CD14-positive monocyte (primary cell): ENCODE measurements around the gene TBCC. TPM values are rescaled to one million over a fixed set of nuclear protein-coding genes. Genes with fewer than 3 reads are reported as not detected.

Experiments used
- DNase-seq, 3 donors: peaks; one replicate each; pipeline ENCODE4 v3.0.0-alpha.2; 2011 to 2022
- H2AFZ ChIP-seq: 2 replicates; pipeline ENCODE4 v1.6.0; 2012; ENCODE audit warnings: mild to moderate bottlenecking, low read depth, low read length, inconsistent platforms; ENCODE audit not compliant: insufficient read depth, poor library complexity, severe bottlenecking
- H3K27ac ChIP-seq, 2 donors: 1 replicate in 1 of 2; 2 replicates in 1 of 2; pipeline ENCODE4 v1.5.1; 2012 to 2013; ENCODE audit warnings: low read length in 2 of 2, control low read depth in 1 of 2, inconsistent platforms in 1 of 2, low read depth in 1 of 2, mild to moderate bottlenecking in 1 of 2
- H3K27me3 ChIP-seq, 2 donors: one replicate each; pipeline versions ENCODE4 v1.6.0 to v1.6.1; 2011 to 2013; ENCODE audit warnings: low read length in 2 of 2; ENCODE audit not compliant: control insufficient read depth in 2 of 2, insufficient read depth in 2 of 2
- H3K36me3 ChIP-seq, 2 donors: replicated peaks in 1 of 2; 1 replicate in 1 of 2; 2 replicates in 1 of 2; pipeline versions ENCODE4 v1.5.1 to v1.6.1; 2012 to 2013; ENCODE audit warnings: low read length in 2 of 2, control low read depth in 1 of 2, inconsistent platforms in 1 of 2, mild to moderate bottlenecking in 1 of 2; ENCODE audit not compliant: insufficient read depth in 2 of 2, control insufficient read depth in 1 of 2
- H3K4me1 ChIP-seq, 2 donors: 1 replicate in 1 of 2; 2 replicates in 1 of 2; pipeline versions ENCODE4 v1.5.1 to v1.6.1; 2012 to 2013; ENCODE audit warnings: low read length in 2 of 2, control low read depth in 1 of 2, inconsistent platforms in 1 of 2, mild to moderate bottlenecking in 1 of 2, moderate library complexity in 1 of 2; ENCODE audit not compliant: insufficient read depth in 2 of 2, control insufficient read depth in 1 of 2
- H3K4me2 ChIP-seq: replicated peaks from 2 replicates; pipeline ENCODE3; 2012; ENCODE audit warnings: low read length, moderate library complexity, mild to moderate bottlenecking; ENCODE audit not compliant: poor library complexity, severe bottlenecking; ENCODE audit errors: extremely low read depth
- H3K4me3 ChIP-seq, 3 experiments: fragments of 200-600 bp in 1 of 3; sonication (generic) in 1 of 3; replicated peaks in 1 of 3; 1 replicate in 2 of 3; 2 replicates in 1 of 3; pipeline ENCODE4 v1.5.1; 2011 to 2013; ENCODE audit warnings: low read length in 3 of 3, mild to moderate bottlenecking in 3 of 3, control low read depth in 2 of 3, low read depth in 2 of 3, inconsistent platforms in 1 of 3, moderate library complexity in 1 of 3
- H3K79me2 ChIP-seq: 2 replicates; pipeline ENCODE4 v1.6.0; 2012; ENCODE audit warnings: mild to moderate bottlenecking, control low read depth, inconsistent platforms, low read length, moderate library complexity; ENCODE audit not compliant: insufficient read depth
- H3K9ac ChIP-seq: 2 replicates; pipeline ENCODE4 v1.6.0; 2017; ENCODE audit warnings: low read length, mild to moderate bottlenecking; ENCODE audit not compliant: insufficient read depth, poor library complexity, severe bottlenecking
- H3K9me3 ChIP-seq, 2 donors: replicated peaks in 1 of 2; 1 replicate in 1 of 2; 2 replicates in 1 of 2; pipeline versions ENCODE4 v1.5.1 to v1.6.1; 2012 to 2013; ENCODE audit warnings: low read length in 2 of 2, control low read depth in 1 of 2; ENCODE audit not compliant: control insufficient read depth in 1 of 2, insufficient read depth in 1 of 2
- H4K20me1 ChIP-seq: 2 replicates; pipeline ENCODE4 v1.6.0; 2012; ENCODE audit warnings: mild to moderate bottlenecking, low read length, control low read depth, moderate library complexity; ENCODE audit not compliant: insufficient read depth
- H3K27ac Mint-ChIP-seq, 7 donors: one replicate each; pipeline ENCODE4 v1.8.0; 2020; ENCODE audit warnings: mild to moderate bottlenecking in 7 of 7, mixed read lengths in 7 of 7, moderate library complexity in 6 of 7, inconsistent platforms in 2 of 7
- H3K27me3 Mint-ChIP-seq, 3 donors: one replicate each; pipeline ENCODE4 v1.8.0; 2021 to 2022; ENCODE audit warnings: low read depth in 3 of 3, mild to moderate bottlenecking in 3 of 3, mixed read lengths in 3 of 3, moderate library complexity in 3 of 3, inconsistent platforms in 1 of 3
- H3K36me3 Mint-ChIP-seq, 2 donors: one replicate each; pipeline ENCODE4 v1.8.0; 2020; ENCODE audit warnings: mixed read lengths in 2 of 2, inconsistent platforms in 1 of 2, mild to moderate bottlenecking in 1 of 2
- H3K4me1 Mint-ChIP-seq: one replicate; pipeline ENCODE4 v1.8.0; 2020; ENCODE audit warnings: mild to moderate bottlenecking, mixed read lengths
- H3K4me3 Mint-ChIP-seq, 2 donors: one replicate each; pipeline ENCODE4 v1.8.0; 2020; ENCODE audit warnings: mild to moderate bottlenecking in 2 of 2, mixed read lengths in 2 of 2, moderate library complexity in 1 of 2
- H3K9me3 Mint-ChIP-seq, 7 donors: one replicate each; pipeline ENCODE4 v1.8.0; 2020 to 2022; ENCODE audit warnings: mixed read lengths in 7 of 7, mild to moderate bottlenecking in 6 of 7, moderate library complexity in 6 of 7, inconsistent platforms in 2 of 7
- WGBS: methylation state at CpG from one replicate; pipeline ENCODE4 v1.1.5; 2013; ENCODE audit warnings: missing lambda C conversion rate; ENCODE audit not compliant: insufficient coverage; 5-methylcytosine and 5-hydroxymethylcytosine counted together
- intact Hi-C, 2 donors: fragments of 100-400 bp; cut with micrococcal nuclease; formaldehyde crosslinking; loops; one replicate each; pipeline versions ENCODE4 v1.15.0 to v1.15.1; 2023
- polyA minus RNA-seq: library from RNA; depleted of rRNA, polyadenylated mRNA; stranded (reverse); fragments of >200 nt; gene quantifications from 2 replicates; pipeline ENCODE4 v1.2.3, GENCODE V29; 2012
- polyA plus RNA-seq, 3 donors: library from polyadenylated mRNA; depleted of rRNA in 1 of 3; unstranded in 2 of 3; stranded (reverse) in 1 of 3; fragments of 300-500 nt in 2 of 3; fragments of >200 nt in 1 of 3; fragmentation: Illumina TruSeq in 2 of 3; gene quantifications; 1 replicate in 2 of 3; 2 replicates in 1 of 3; pipeline ENCODE4 v1.2.3, GENCODE V29; 2012 to 2021
- total RNA-seq, 12 experiments: library from RNA in 1 of 12; stranded (reverse) in 1 of 12; fragments of 120-200 nt in 1 of 12; gene quantifications; one replicate each; pipeline ENCODE4 v1.2.4 and lab custom pipeline; 2013 to 2026; ENCODE audit warnings: mixed read lengths in 6 of 12, inconsistent platforms in 1 of 12
- TF ChIP-seq, protein P1 (sequence below): fragments of 200-600 bp; IDR thresholded peaks from one replicate; pipeline ENCODE4 v1.8.0; 2022; ENCODE audit warnings: antibody characterized with exemption, mild to moderate bottlenecking

TBCC gene, protein sequence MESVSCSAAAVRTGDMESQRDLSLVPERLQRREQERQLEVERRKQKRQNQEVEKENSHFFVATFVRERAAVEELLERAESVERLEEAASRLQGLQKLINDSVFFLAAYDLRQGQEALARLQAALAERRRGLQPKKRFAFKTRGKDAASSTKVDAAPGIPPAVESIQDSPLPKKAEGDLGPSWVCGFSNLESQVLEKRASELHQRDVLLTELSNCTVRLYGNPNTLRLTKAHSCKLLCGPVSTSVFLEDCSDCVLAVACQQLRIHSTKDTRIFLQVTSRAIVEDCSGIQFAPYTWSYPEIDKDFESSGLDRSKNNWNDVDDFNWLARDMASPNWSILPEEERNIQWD
- 41.6 TPM for total RNA-seq (2013)
- 10 to 100 TPM; 19.3 to 31.3 (median 30.7) TPM for polyA plus RNA-seq
- 24.8 and 34.3 TPM in 2 replicates for polyA minus RNA-seq
- total RNA-seq (lab: John Stamatoyannopoulos, UW) = 11.2 to 36.2 (median 20.5) reads per million in 11 experiments

DNA sequence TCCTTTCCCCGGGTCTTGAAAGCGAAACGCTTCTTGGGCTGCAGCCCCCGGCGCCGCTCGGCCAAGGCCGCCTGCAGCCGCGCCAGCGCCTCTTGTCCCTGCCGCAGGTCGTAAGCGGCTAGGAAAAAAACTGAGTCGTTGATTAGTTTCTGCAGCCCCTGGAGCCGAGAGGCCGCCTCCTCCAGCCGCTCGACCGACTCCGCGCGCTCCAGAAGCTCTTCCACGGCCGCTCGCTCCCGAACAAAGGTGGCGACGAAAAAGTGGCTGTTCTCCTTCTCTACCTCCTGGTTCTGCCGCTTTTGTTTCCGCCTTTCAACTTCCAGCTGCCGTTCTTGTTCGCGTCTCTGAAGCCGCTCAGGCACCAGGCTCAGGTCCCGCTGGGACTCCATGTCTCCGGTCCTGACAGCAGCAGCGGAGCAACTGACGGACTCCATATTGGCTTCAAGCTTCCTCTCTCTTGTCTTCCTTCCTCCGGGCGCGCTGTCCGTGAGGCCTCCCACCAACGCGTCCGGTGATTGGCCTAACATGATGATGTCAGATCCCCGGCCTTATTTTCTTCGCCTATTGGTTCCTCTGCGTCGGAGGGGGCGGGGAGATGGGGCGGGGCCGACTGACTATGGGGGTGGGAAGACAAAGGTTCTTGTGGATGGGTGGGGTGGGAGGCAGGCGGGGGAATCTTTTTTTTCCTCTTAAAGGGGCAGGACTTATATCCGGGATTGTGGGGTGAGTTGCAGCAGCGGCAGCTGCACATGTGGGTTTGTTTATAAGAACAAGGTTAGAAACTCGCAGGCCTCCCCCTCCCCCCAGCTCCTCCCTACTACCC lies at the start of gene TBCC:
TBCC (minus strand) TSS at position 464 of the 823 bp plus-strand sequence; CDS start at position 434, 30 bp downstream.
- Histone ChIP-seq H3K27me3 (no peaks in the 10 kb centered on the region), H4K20me1 (peaks cover 15% of the 10 kb centered on the region), H3K27ac (peak within 1 kb of the TSS; percentile 79 to 97), H3K9me3 (no peaks in the 10 kb centered on the region), H3K36me3 (no peaks in the 10 kb centered on the region), H3K9ac (peak within 1 kb of the TSS; percentile 97), H3K79me2 (peaks cover 33% of the 10 kb centered on the region), H3K4me2 (peak within 1 kb of the TSS; percentile 83), H3K4me3 (peak within 1 kb of the TSS; percentile 83 to 99 (median 97)), H3K4me1 (peaks cover 18 to 30% of the 10 kb centered on the region in 2 donors), H2AFZ (peak within 1 kb of the TSS; percentile 93)
- peaks cover 35% of the 10 kb centered on the region for H3K4me1 Mint-ChIP-seq
- intact Hi-C loops = loop anchor here (2.0 to 10.0 kb wide), 4 partner anchors 37 to 429 kb away; partner anchors contain the start of genes BICRAL (in 2 of the 2) and SRF (in 1 of the 2)
- WGBS = under 1% methylated on average over 39 of the region's 57 CpGs
- peaks cover 0 to 9% of the 10 kb centered on the region in 2 donors for H3K36me3 Mint-ChIP-seq
- TF ChIP-seq, protein P1, sequence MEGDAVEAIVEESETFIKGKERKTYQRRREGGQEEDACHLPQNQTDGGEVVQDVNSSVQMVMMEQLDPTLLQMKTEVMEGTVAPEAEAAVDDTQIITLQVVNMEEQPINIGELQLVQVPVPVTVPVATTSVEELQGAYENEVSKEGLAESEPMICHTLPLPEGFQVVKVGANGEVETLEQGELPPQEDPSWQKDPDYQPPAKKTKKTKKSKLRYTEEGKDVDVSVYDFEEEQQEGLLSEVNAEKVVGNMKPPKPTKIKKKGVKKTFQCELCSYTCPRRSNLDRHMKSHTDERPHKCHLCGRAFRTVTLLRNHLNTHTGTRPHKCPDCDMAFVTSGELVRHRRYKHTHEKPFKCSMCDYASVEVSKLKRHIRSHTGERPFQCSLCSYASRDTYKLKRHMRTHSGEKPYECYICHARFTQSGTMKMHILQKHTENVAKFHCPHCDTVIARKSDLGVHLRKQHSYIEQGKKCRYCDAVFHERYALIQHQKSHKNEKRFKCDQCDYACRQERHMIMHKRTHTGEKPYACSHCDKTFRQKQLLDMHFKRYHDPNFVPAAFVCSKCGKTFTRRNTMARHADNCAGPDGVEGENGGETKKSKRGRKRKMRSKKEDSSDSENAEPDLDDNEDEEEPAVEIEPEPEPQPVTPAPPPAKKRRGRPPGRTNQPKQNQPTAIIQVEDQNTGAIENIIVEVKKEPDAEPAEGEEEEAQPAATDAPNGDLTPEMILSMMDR = no peak
- H3K4me3 Mint-ChIP-seq = peak within 1 kb of the TSS; percentile 100
- DNase-seq = peak; percentile 97
- peak within 1 kb of the TSS; percentile 95 to 100 (median 100) for H3K27ac Mint-ChIP-seq
- H3K27me3 Mint-ChIP-seq = no peaks in the 10 kb centered on the region
- H3K9me3 Mint-ChIP-seq = peaks cover 0 to 2% (median 0%) of the 10 kb centered on the region in 7 donors

DNA sequence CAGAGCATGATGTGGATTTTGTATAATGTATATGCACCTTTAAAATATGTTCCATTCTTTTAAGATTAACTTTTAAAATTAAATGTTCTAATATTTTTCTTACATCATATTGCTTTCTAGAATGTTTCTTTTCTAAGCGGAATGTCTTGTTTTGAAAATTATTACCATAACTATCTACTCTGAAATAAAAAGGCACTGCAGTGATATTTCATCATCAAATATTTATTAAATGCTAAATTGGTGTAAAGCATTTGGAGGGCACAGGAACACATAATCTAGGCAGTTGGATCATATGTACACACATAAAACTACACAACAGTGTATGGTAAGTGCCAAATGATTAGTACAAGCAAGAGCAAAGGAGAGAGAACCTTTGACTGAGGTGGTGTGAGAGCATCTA lies 49.7 kb upstream of the TBCC start:
- Mint-ChIP-seq H3K27ac (no peak overlapping the region), H3K27me3 (no peaks in the 10 kb centered on the region), H3K36me3 (peaks cover 2 to 9% of the 10 kb centered on the region in 2 donors), H3K4me3 (no peak overlapping the region), H3K4me1 (peaks cover 5% of the 10 kb centered on the region), H3K9me3 (no peaks in the 10 kb centered on the region)
- H3K9me3 ChIP-seq = no peaks in the 10 kb centered on the region
- H3K27ac ChIP-seq = no peak overlapping the region
- peaks cover 31% of the 10 kb centered on the region for H3K79me2 ChIP-seq
- no peak for DNase-seq
- TF ChIP-seq, protein P1 = no peak
- WGBS = no CpG with 5 or more reads among the region's 1 CpG
- H3K4me3 ChIP-seq = no peak overlapping the region
- H2AFZ ChIP-seq = no peak overlapping the region
- H3K9ac ChIP-seq = no peak overlapping the region
- H3K4me1 ChIP-seq = no peaks in the 10 kb centered on the region
- intact Hi-C loops = no loop called here
- no peaks in the 10 kb centered on the region for H3K27me3 ChIP-seq
- peaks cover 0 to 3% of the 10 kb centered on the region in 2 donors for H3K36me3 ChIP-seq
- H4K20me1 ChIP-seq = peaks cover 70% of the 10 kb centered on the region
- H3K4me2 ChIP-seq = no peak overlapping the region
